8988T (cell line): Measurements from ENCODE around the gene BAMBI.
"Not testable (repeated sequence)": the region's sequence is repeated elsewhere in the genome, so short reads cannot be mapped to it uniquely, and the experiment has no call there.

Experiments
- DNase-seq: peaks from one replicate; pipeline ENCODE4 v3.0.0; 2011

BAMBI gene

GRCh38 chr10:28676968-28677887 is at the start of gene BAMBI:
Gene BAMBI, plus strand, starts transcription at chr10:28677521. Its CDS starts 377 bp downstream, at chr10:28677898.
- peak; percentile 65 for DNase-seq

DNA sequence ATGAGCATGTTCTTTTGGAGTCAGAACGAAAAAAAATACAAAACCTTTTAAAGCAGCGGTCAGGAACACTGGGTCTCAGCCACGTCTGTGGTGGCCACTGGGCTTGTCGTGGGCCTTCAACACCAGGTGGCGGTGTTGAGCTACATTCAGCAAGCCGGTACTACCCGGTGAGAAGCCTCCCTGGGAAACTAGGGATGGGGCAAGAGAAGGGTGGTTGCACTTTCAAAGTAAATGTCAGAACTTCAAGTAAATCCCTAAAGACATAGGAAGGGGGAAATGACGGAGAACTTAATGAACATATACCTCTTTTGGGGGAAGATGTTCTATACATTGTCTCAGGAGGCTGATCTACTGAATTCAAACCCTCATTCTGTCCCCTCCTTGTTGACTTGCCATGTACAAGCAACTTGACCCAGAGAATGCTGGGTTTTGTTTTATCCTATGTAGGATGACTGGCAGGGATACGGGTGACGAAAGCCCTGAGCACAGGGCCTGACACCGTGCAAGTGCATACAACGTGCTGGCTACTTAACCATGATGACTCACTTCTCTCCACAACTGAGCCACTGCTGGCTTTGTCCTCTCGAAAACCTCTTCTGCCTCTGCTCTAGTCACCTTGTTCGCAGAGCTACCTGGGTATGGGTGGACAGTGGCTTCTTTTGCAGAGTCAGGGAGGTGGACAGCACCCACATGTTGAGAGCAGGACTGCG is 49.0 kb upstream of the BAMBI start:
- DNase-seq = peak; percentile 71

GRCh38 chr10:28631896-28632583 is 45.3 kb upstream of the BAMBI start:
- DNase-seq = no peak

GRCh38 chr10:28632584-28632945 is 44.8 kb upstream of the BAMBI start:
- DNase-seq = no peak

- no peak for DNase-seq
These were observed 43.6 kb upstream of the BAMBI start for GRCh38 chr10:28633750-28634149.

- DNase-seq = no peak
These were observed 40.0 kb upstream of the BAMBI start for GRCh38 chr10:28637346-28637745.

- DNase-seq = no peak
These were observed 38.9 kb upstream of the BAMBI start for GRCh38 chr10:28638392-28638791.

DNA sequence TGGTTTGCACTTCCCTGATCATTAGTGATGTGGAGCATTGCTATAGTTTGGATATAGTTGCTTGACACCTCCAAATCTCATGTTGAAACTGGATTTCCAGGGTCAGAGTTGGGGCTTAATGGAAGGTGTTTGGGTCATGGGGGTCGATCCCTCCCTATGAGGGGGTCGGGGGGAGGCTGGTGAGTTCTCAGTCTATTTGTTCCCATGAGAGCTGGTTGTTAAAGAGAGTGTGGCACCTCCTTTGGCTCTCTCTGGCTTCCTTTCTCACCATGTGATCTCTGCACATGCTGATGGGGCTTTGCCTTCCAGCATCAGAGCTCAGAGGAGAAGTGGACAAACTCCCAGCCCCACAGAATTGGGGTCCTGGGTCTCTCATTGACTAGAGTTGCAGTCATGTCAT is 36.8 kb upstream of the BAMBI start:
- no peak for DNase-seq

DNA sequence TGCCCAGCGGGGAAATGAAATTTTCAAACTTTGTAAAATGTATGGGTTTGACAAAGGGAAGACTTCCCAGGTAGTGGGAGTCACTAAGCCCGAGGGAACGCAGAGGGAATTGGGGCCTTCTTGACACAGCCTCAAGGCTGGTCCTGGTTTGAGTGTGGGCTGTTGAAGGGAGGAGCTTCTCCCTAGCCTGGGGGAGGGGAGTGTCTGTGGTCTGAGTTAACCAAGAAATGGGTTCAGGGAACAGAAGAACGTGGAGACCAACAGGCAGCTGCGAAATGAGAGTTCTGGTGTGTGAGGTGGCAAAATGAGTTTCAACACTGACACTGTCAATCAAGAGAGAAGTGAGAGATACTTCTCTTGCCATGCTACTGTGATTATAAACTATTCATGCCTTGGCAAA is 32.7 kb upstream of the BAMBI start:
- no peak for DNase-seq

GRCh38 chr10:28652106-28652505 is 25.2 kb upstream of the BAMBI start:
- no peak for DNase-seq

DNA sequence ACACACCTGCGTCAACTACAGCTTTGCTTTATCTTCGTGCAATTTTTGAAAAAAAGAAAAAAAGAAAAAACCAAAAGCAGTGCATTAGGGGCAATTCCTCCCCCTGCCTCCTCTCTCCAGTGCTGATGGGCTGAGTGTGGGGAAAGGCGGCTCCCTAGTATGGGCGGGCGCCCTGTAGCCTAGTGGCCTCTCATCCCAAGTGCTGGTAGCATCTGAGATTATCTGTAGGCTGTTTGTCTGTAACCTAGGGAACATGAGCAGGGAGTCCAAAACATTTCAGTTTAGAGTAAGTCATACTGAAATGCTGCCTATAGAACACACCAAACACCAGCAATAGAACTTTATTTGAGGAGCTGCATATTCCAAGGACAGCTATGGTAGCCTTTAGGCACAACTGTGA is 24.6 kb upstream of the BAMBI start:
- no peak for DNase-seq

- not testable (repeated sequence) for DNase-seq
These were observed 18.5 kb upstream of the BAMBI start for GRCh38 chr10:28658824-28659223.

- DNase-seq = no peak
These were observed 16.3 kb upstream of the BAMBI start for GRCh38 chr10:28661035-28661434.

GRCh38 chr10:28663576-28664368 is 13.5 kb upstream of the BAMBI start:
- peak; percentile 56 for DNase-seq

- no peak for DNase-seq
These were observed 13.0 kb upstream of the BAMBI start for GRCh38 chr10:28664369-28664740.

DNA sequence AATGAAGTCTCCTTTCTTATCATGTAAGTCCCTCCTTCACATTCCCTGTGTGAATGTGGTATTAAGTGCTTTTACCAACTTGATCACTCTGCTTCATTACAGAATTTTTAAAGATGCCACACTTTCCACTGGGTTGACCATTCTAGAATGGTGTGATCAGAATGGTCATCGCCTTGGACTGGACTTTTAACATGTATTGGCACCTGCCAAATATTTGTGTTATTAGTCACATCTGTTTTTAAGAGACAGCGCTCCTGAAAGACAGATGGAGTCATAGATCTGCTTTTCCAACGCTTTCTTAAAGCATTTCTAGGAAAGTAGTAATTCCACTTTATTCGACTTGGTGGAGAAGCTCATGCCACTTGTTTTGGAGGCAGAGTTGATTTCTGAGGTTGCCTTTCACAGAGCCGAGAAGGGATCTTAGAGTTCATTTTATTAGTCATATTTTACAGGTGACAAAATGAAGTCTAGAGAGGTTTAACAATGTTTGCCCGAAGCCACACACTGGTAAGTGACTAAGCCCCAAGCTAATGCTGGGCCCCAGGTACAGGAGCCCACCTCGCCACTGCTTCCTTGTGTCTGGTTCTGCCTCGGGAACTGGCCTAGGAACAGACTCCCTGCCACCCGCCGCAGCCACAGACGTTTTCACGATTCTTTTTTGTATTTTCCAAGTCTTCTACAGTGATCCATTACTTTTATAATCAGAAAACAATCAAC is 10.4 kb upstream of the BAMBI start:
- DNase-seq = no peak

DNA sequence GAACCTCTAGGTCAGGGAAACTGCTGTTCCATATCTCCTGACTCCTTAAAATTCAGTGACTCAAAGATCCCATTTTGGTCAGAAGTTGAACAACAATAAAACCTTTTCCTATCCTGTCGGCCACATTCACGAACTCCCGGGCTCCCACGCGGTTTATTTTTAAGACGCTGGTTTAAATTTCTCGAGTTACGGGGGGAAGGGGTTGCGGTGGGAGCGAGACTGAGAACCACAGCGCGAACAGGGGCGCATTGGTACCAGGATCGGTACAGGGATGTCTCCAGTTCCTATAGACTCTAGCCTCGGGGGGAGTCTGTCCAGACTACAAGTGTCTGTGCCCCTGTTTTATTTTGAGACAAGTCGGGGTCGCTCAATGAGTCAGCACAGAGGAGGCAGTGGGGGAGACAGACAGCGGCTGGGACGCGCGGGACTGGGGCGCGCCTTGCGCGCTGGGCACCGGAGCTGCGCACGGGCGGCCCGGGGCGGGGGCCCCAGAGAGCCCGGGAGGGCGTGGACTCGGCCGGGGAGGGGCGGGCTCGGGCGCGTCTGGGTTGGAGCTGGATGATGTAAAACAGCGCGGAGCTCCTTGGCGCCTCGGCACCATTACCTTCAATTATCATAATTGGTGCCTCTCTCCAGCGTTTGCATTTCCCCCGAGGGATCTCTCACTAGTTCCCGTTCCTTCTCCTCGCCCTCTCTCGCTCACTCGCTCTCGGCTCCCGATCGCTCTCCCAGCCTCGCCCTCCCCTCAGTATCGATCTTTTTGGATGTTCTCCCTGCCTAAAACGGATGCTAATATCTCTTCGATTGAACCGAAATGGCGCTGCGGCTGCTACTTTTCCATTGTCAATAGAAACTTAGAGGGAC is 8.7 kb upstream of the BAMBI start:
- no peak for DNase-seq

- DNase-seq = no peak
These were observed 7.8 kb upstream of the BAMBI start for GRCh38 chr10:28669227-28670173.

DNA sequence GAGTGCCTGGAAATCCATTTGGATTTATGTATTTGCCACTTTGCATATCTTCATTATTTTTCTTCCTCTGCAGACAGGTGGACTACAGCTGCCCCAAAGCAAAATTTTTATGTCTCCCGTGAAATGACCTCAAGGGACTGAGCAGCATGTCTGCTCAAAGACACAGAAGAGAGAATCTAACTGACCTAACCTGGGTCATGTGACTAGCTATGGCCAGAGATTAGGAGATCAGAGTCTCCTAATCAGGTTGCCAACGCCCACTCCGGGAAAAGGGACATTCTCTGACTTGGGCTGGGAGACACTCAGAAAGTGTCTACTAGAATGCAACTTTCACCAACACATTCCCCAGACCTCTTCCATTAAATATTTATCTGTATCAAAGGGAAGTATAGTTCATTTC is 2.5 kb upstream of the BAMBI start:
- no peak for DNase-seq
